ENCODE measurements around the gene DQX1. TPM values are rescaled to one million over a fixed set of nuclear protein-coding genes. Genes with fewer than 3 reads are reported as not detected.

DQX1 gene
- total and polyA plus RNA-seq, 8 donors = 0.13 to 0.54 (median 0.25) TPM

DNA sequence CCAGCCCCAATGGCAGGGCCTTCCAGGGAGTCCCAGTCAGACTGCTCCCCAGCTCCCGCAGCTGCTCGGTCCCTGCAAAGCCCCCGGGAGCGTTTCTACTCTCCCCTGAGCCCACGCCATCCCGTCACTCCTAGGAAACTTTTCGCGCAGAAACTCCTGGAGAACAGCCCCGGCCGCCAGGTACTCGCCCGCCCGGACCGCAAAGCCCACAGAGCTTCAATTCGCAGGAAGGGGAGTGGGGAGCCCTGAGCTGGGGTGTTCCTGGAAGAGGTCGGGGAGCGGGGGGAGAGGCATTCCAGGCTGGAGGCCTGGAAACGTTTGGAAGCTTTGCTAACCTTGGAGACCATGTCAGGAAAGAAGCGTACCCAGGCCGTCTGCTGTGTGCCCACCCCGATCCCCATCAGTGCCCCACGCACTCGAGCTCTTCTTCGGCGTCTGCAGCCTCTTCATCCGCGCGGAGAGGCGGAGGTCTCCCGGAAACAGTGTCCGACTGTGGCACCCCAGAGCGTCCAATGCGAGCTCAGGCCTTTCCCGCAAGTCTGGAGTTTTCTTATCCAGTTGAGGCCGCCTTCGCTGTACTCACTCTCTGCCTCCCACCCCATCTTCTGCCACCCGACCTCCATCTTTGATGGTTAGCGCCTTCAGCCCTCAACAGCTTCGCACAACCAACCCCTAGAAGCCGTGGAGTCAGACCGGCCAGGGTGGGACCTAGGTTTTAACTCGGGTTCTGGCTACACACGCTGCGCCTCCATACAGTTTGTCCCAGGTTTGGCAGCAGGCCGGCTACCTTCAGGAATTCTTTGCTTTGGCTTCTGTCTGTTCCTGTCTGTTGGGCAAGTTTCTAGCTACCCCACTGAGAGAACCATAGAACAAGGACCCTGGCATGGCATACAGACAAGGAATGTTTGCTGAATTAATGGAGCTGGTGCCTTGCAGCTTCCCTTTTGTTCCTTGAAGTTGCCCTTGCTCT lies 22.2 kb downstream of the DQX1 start:
- peak overlapping the region; percentile 54 to 79 for H3K4me3 ChIP-seq
- peak overlapping the region; percentile 87 to 88 for H3K27ac ChIP-seq
- DNase-seq (no peak), ATAC-seq (no peak)
- peaks cover 18 to 57% of the 10 kb centered on the region in 2 donors for H3K27me3 ChIP-seq
- peaks cover 0 to 18% of the 10 kb centered on the region in 2 donors for H3K36me3 ChIP-seq
- intact Hi-C loops (cut with DNase I) = no loop called here
- TF ChIP-seq, protein P1, sequence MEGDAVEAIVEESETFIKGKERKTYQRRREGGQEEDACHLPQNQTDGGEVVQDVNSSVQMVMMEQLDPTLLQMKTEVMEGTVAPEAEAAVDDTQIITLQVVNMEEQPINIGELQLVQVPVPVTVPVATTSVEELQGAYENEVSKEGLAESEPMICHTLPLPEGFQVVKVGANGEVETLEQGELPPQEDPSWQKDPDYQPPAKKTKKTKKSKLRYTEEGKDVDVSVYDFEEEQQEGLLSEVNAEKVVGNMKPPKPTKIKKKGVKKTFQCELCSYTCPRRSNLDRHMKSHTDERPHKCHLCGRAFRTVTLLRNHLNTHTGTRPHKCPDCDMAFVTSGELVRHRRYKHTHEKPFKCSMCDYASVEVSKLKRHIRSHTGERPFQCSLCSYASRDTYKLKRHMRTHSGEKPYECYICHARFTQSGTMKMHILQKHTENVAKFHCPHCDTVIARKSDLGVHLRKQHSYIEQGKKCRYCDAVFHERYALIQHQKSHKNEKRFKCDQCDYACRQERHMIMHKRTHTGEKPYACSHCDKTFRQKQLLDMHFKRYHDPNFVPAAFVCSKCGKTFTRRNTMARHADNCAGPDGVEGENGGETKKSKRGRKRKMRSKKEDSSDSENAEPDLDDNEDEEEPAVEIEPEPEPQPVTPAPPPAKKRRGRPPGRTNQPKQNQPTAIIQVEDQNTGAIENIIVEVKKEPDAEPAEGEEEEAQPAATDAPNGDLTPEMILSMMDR (IDR thresholded peaks at IDR 0.05) = no peak
- peaks cover 31 to 73% of the 10 kb centered on the region in 2 donors for H3K4me1 ChIP-seq
- no peaks in the 10 kb centered on the region for H3K9me3 ChIP-seq

DNA sequence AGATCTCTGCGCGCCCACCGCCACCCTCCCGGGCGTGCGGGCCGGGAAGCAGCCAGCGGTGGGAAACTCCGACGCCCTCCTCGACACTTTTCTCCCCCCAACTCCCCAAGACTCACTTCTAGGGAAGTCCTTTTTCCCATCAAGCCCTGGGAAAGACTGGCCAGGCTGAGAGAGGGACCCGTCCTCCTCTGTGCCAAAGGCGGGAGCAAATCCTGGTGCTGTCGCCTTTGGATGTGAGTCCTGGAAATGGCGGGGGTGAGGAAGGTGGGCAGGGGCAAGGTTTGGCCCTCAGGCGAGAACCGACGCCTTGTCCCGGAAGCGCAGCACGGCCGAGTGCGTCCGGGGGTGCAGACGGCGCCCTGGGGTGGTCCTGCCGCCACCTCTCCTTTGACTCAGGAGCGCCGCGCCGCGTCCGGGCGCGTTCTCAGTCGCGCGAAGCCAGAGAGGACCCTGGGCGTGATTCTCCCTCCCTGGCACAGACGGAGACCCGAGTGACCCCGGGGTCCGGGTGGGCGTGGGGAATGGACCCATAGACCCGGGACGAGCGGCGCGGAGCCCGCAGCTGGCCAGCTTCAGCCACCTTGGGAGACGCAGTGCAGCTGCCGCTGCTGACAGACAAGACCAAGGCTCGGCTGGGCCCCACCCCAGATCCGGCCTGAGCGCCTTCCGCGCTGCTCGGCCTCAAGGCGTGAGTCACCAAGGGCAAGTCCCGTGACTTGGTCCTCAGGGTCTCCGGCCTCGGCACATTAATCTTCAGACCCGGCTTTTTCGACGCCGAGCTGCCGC lies 23.1 kb downstream of the DQX1 start:
- H3K27me3 ChIP-seq = peaks cover 22 to 58% of the 10 kb centered on the region in 2 donors
- peaks cover 33 to 76% of the 10 kb centered on the region in 2 donors for H3K4me1 ChIP-seq
- H3K9me3 ChIP-seq = no peaks in the 10 kb centered on the region
- H3K27ac ChIP-seq = peak overlapping the region; percentile 87 to 88
- TF ChIP-seq, protein P1 (IDR thresholded peaks at IDR 0.05) = no peak
- H3K4me3 ChIP-seq = peak overlapping the region; percentile 54 to 79
- intact Hi-C loops (cut with DNase I) = no loop called here
- peaks cover 0 to 18% of the 10 kb centered on the region in 2 donors for H3K36me3 ChIP-seq
- peak in 3 of 4 donors; percentile 75 to 96 (median 91) for DNase-seq
- ATAC-seq = peak; percentile 69

DNA sequence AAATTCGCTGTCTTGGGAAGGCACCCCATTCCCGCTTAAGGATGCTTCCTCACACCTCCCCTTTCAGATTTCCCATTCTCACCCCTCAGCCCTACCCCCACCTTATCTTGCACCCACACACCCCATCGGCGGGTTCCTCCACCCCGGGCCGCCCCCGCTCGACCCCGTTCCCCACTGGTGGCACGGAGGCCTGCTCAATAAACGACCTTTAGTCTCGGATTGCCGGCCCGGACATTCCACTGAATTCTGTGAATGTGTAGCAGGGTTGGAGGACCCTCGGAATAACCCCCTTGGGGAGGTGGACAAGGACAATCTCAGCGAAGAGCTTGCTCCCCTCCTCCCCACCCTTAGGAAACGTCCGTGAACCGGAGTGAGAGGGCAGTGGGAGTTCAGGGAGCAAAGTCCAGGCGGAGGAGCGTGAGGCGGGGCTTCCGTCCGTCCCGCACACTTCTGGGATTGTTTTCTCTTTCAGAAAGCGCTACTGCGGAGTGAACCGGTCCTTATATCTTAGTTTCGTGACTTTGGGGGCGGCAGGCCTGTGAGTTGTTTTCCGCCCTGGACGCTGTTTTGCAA lies 23.8 kb downstream of the DQX1 start:
- peak; percentile 14 for ATAC-seq
- Histone ChIP-seq H3K9me3 (no peaks in the 10 kb centered on the region), H3K4me1 (peaks cover 38 to 81% of the 10 kb centered on the region in 2 donors), H3K4me3 (peak overlapping the region; percentile 54 to 79), H3K27ac (peak overlapping the region; percentile 87 to 88), H3K27me3 (peaks cover 29 to 65% of the 10 kb centered on the region in 2 donors), H3K36me3 (peaks cover 0 to 18% of the 10 kb centered on the region in 2 donors)
- TF ChIP-seq, protein P1 (IDR thresholded peaks at IDR 0.05) = no peak
- intact Hi-C loops (cut with DNase I) = no loop called here
- peak in 1 of 4 donors; percentile 66 for DNase-seq

DNA sequence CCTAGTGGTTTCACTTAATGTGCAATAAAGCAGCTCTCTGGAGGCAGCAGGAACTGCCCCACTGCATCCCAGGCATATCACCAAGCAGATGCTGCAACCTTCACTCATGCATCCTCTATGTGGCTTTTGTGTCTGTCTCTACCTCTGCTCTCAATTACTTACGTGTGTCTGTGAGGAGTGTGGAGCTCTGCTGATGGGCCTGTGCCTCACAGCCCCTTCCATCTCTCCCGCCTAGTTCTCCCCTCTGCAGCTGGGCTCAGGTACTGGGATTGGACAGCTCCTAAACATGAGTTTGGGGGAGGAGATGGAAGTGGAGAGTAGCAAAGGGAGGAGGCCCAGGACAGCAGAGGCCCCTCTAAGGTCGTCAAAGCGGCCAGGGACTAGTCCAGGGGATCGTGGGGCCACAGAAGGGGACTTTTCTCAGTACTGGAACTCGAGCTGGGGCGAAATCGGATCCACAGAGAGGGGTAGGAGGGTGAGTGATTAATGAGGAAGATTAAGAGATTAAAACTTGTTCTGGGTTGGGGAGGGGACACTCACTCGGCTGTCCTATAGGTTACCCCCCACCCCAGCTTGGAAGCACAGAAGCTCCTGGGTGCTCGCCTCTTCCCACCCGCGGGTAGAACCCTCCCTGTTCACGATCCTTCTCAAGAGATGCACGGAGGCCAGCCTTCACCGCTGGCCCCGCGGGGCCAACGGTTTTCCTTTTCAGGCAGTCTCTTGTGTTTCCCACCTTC lies 24.5 kb downstream of the DQX1 start:
- Histone ChIP-seq H3K27me3 (peaks cover 30 to 72% of the 10 kb centered on the region in 2 donors), H3K9me3 (no peaks in the 10 kb centered on the region), H3K27ac (no peak overlapping the region), H3K36me3 (peaks cover 0 to 18% of the 10 kb centered on the region in 2 donors), H3K4me1 (peaks cover 38 to 76% of the 10 kb centered on the region in 2 donors), H3K4me3 (peak overlapping the region in 1 of 2 donors; percentile 79)
- TF ChIP-seq, protein P1 (IDR thresholded peaks at IDR 0.05) = no peak
- no peak for ATAC-seq
- DNase-seq = peak in 1 of 4 donors; percentile 45
- intact Hi-C loops (cut with DNase I) = no loop called here
